Keratinocyte (primary cell): ENCODE measurements around the gene CGNL1. TPM values are rescaled to one million over a fixed set of nuclear protein-coding genes. Genes with fewer than 3 reads are reported as not detected.

Experiments used
- DNase-seq: peaks from one replicate; pipeline ENCODE4 v3.0.0-alpha.2; 2011; ENCODE audit warnings: low read depth, missing footprints, low spot score
- FAIRE-seq: peaks from 2 replicates; lab custom pipeline; 2011; peaks lifted over from hg19 to GRCh38; lab: Jason Lieb, UNC
- H2AFZ ChIP-seq: 2 replicates; pipeline ENCODE4 v1.6.0; 2012; ENCODE audit warnings: low read length, control low read depth, inconsistent platforms; ENCODE audit not compliant: control insufficient read depth
- H3K27ac ChIP-seq: 2 replicates; pipeline ENCODE4 v1.5.1; 2011; ENCODE audit warnings: low read length; ENCODE audit not compliant: control insufficient read depth, insufficient read depth
- H3K27me3 ChIP-seq: 3 replicates; pipeline ENCODE4 v1.6.0; 2011; ENCODE audit warnings: low read length; ENCODE audit not compliant: control insufficient read depth, insufficient read depth; ENCODE audit errors: extremely low read depth
- H3K36me3 ChIP-seq, 2 experiments: 2 replicates in 1 of 2; 3 replicates in 1 of 2; pipeline ENCODE4 v1.5.1; 2011; ENCODE audit warnings: low read length in 2 of 2, mild to moderate bottlenecking in 1 of 2; ENCODE audit not compliant: control insufficient read depth in 2 of 2, insufficient read depth in 2 of 2; ENCODE audit errors: extremely low read depth in 1 of 2
- H3K4me1 ChIP-seq: 3 replicates; pipeline ENCODE4 v1.5.1; 2011; ENCODE audit warnings: low read length; ENCODE audit not compliant: control insufficient read depth, insufficient read depth; ENCODE audit errors: extremely low read depth
- H3K4me2 ChIP-seq: 3 replicates; pipeline ENCODE4 v1.6.0; 2011; ENCODE audit warnings: low read depth, low read length; ENCODE audit not compliant: control insufficient read depth, insufficient read depth; ENCODE audit errors: extremely low read depth
- H3K4me3 ChIP-seq, 3 experiments: fragments of 200-600 bp in 1 of 3; sonication (generic) in 1 of 3; 2 replicates in 2 of 3; 3 replicates in 1 of 3; pipeline ENCODE4 v1.5.1; 2011 to 2016; ENCODE audit warnings: low read length in 3 of 3, mild to moderate bottlenecking in 3 of 3, control low read depth in 2 of 3, inconsistent platforms in 1 of 3, low read depth in 1 of 3, mixed read lengths in 1 of 3, mixed run types in 1 of 3, moderate library complexity in 1 of 3; ENCODE audit not compliant: control insufficient read depth in 2 of 3, insufficient read depth in 2 of 3; ENCODE audit errors: extremely low read depth in 1 of 3
- H3K79me2 ChIP-seq: 2 replicates; pipeline ENCODE4 v1.6.0; 2012; ENCODE audit warnings: low read length; ENCODE audit not compliant: control insufficient read depth, insufficient read depth
- H3K9ac ChIP-seq: 3 replicates; pipeline ENCODE4 v1.6.0; 2011; ENCODE audit warnings: low read length; ENCODE audit not compliant: control insufficient read depth, insufficient read depth; ENCODE audit errors: extremely low read depth
- H3K9me1 ChIP-seq: 3 replicates; pipeline ENCODE4 v1.6.0; 2011; ENCODE audit warnings: low read length; ENCODE audit not compliant: control insufficient read depth, insufficient read depth; ENCODE audit errors: extremely low read depth
- H3K9me3 ChIP-seq: 2 replicates; pipeline ENCODE4 v1.5.1; 2012; ENCODE audit warnings: low read depth, low read length; ENCODE audit not compliant: control insufficient read depth
- H4K20me1 ChIP-seq: 3 replicates; pipeline ENCODE4 v1.6.0; 2011; ENCODE audit warnings: low read length; ENCODE audit not compliant: control insufficient read depth, insufficient read depth; ENCODE audit errors: extremely low read depth
- CTCF ChIP-seq, 3 experiments: IDR thresholded peaks in 1 of 3; conservative IDR thresholded peaks in 1 of 3; optimal IDR thresholded peaks in 1 of 3; 2 replicates in 2 of 3; 3 replicates in 1 of 3; pipeline versions ENCODE3 to v1.5.1; 2011; ENCODE audit warnings: low read length in 3 of 3, mild to moderate bottlenecking in 3 of 3, moderate library complexity in 2 of 3, control low read depth in 1 of 3, inconsistent platforms in 1 of 3; ENCODE audit not compliant: insufficient read depth in 2 of 3; ENCODE audit errors: extremely low read depth in 1 of 3
- EZH2 ChIP-seq: IDR thresholded peaks from one replicate; pipeline ENCODE4 v1.6.1; 2012; ENCODE audit warnings: inconsistent platforms, mild to moderate bottlenecking, low read length, moderate library complexity
- dilution Hi-C: fragments of 300-500 bp; cut with MboI; formaldehyde crosslinking; loops from one replicate; pipeline ENCODE4 v1.7.0; 2020; ENCODE audit warnings: low sequenced_read_pairs; ENCODE audit not compliant: extremely low pct_ligation_motif_present
- polyA plus RNA-seq, 5 experiments: library from polyadenylated mRNA; depleted of rRNA in 3 of 5; stranded (reverse) in 3 of 5; stranded (forward) in 1 of 5; unstranded in 1 of 5; fragments of >200 nt; gene quantifications; 1 replicate in 1 of 5; 2 replicates in 3 of 5; 3 replicates in 1 of 5; pipeline versions ENCODE4 v1.2.1 to v1.2.3, GENCODE V29; 2011 to 2012; ENCODE audit warnings: missing spikeins in 2 of 5, low read depth in 1 of 5, low replicate concordance in 1 of 5

The CGNL1 gene
- polyA plus RNA-seq, 1 donor (not counting 4 experiments of a cell fraction or from before 2014, with no cell fraction given): 0.05 TPM

GRCh38 chr15:57427367-57427821, 51.1 kb downstream of the CGNL1 start:
- dilution Hi-C loops: no loop called here
- peak overlapping the region; percentile 62 for H3K4me2 ChIP-seq
- no peak for DNase-seq
- peak overlapping the region; percentile 78 for H2AFZ ChIP-seq
- no peaks in the 10 kb centered on the region for H3K27me3 ChIP-seq
- no peaks in the 10 kb centered on the region for H3K36me3 ChIP-seq
- no peak overlapping the region for H3K27ac ChIP-seq
- H3K4me3 ChIP-seq: no peak overlapping the region
- H3K9me1 ChIP-seq: peaks cover 2% of the 10 kb centered on the region
- H4K20me1 ChIP-seq: no peaks in the 10 kb centered on the region
- H3K4me1 ChIP-seq: peaks cover 8% of the 10 kb centered on the region
- TF ChIP-seq EZH2: no peak
- no peak for TF ChIP-seq CTCF (optimal IDR thresholded peaks at IDR 0.05 in 1 of 3, IDR thresholded peaks at IDR 0.05 in 1 of 3, conservative IDR thresholded peaks at IDR 0.05 in 1 of 3; ENCODE audit: extremely low read depth in 1 of 3, insufficient read depth in 2 of 3, low read length in 3 of 3)
- FAIRE-seq: peak; percentile 5
- no peak overlapping the region for H3K9ac ChIP-seq
- no peaks in the 10 kb centered on the region for H3K79me2 ChIP-seq
- no peaks in the 10 kb centered on the region for H3K9me3 ChIP-seq

GRCh38 chr15:57432141-57432741, 55.9 kb downstream of the CGNL1 start:
- DNase-seq (no peak), FAIRE-seq (peak; percentile 63)
- H3K9me3 ChIP-seq: no peaks in the 10 kb centered on the region
- no peak overlapping the region for H3K9ac ChIP-seq
- TF ChIP-seq CTCF (optimal IDR thresholded peaks at IDR 0.05 in 1 of 3, IDR thresholded peaks at IDR 0.05 in 1 of 3, conservative IDR thresholded peaks at IDR 0.05 in 1 of 3; ENCODE audit: extremely low read depth in 1 of 3, insufficient read depth in 2 of 3, low read length in 3 of 3): no peak
- peak overlapping the region; percentile 13 for H3K4me2 ChIP-seq
- H3K79me2 ChIP-seq: no peaks in the 10 kb centered on the region
- peaks cover 7% of the 10 kb centered on the region for H3K4me1 ChIP-seq
- no peaks in the 10 kb centered on the region for H3K27me3 ChIP-seq
- H3K36me3 ChIP-seq: no peaks in the 10 kb centered on the region
- H3K4me3 ChIP-seq: no peak overlapping the region
- no peaks in the 10 kb centered on the region for H4K20me1 ChIP-seq
- H2AFZ ChIP-seq: peak overlapping the region; percentile 41
- no peak overlapping the region for H3K27ac ChIP-seq
- peaks cover under 1% of the 10 kb centered on the region for H3K9me1 ChIP-seq
- dilution Hi-C loops: no loop called here
